ENCODE measurements around the gene MAN2A2. TPM values are rescaled to one million over a fixed set of nuclear protein-coding genes. Genes with fewer than 3 reads are reported as not detected.
A peak's percentile ranks its signal among the peaks of the same experiment; 100 is the strongest.

MAN2A2 gene
- 100 to 1,000 TPM; 132 to 133 TPM for total RNA-seq

GRCh38 chr15:90902840-90903732 is at the start of gene MAN2A2:
Gene MAN2A2, plus strand, starts transcription at chr15:90903302. Its CDS starts 906 bp downstream, at chr15:90904208.
- Mint-ChIP-seq H3K27me3 (no peaks in the 10 kb centered on the region), H3K4me1 (peaks cover 40% of the 10 kb centered on the region), H3K9me3 (no peaks in the 10 kb centered on the region), H3K27ac (peak within 1 kb of the TSS; percentile 82), H3K36me3 (ENCODE audit: low read depth) (peaks cover 37% of the 10 kb centered on the region), H3K4me3 (peak within 1 kb of the TSS; percentile 80)
- peak; percentile 76 for DNase-seq
- CTCF ChIA-PET = interaction anchor here (0.6 to 6.7 kb wide), 31 partner anchors 14 to 583 kb away, joined by 3 to 210 read pairs (median 3); partner anchors contain the start of genes BLM, HDDC3, RCCD1 and UNC45A
- POLR2A ChIA-PET = interaction anchor here (0.5 to 7.1 kb wide), 37 partner anchors 9 to 669 kb away, joined by 3 to 211 read pairs (median 4); partner anchors contain the start of genes BLM, CIB1, GDPGP1 and HDDC3

- CTCF ChIA-PET = no interaction called here
- POLR2A ChIA-PET = interaction anchor here (1.1 to 9.4 kb wide), 7 partner anchors 12 to 40 kb away, joined by 3 to 157 read pairs (median 8); partner anchors contain the start of gene FURIN
- peak overlapping the region; percentile 91 for H3K27ac Mint-ChIP-seq
- peaks cover 4% of the 10 kb centered on the region for H3K9me3 Mint-ChIP-seq
- no peak overlapping the region for H3K4me3 Mint-ChIP-seq
- H3K4me1 Mint-ChIP-seq = peaks cover 91% of the 10 kb centered on the region
- H3K36me3 Mint-ChIP-seq (ENCODE audit: low read depth) = peaks cover 19% of the 10 kb centered on the region
- no peak for DNase-seq
- H3K27me3 Mint-ChIP-seq = no peaks in the 10 kb centered on the region
Measured at GRCh38 chr15:90855139-90855538, 48.0 kb upstream of the MAN2A2 start.

DNA sequence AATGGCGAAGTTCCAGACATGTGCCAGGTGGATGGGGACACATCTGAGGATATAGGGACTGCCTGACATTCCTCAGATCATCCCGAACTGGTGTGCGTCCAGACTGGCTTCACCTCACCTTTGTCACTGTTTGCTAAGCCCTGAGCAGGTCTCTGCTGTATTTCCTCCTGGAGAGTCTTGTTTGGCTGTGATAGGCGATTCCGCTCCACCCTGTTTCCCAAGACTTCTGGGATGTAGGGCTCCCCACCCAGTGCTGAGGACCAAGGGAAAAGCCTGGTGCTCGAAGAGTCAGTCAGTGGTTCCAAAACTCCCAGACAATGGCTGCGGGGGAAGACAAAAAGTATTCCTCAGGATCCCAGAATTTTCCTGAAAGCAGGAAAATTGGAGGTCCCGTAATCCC is 45.8 kb upstream of the MAN2A2 start:
- Mint-ChIP-seq H3K4me3 (peak overlapping the region; percentile 8), H3K4me1 (peaks cover 83% of the 10 kb centered on the region), H3K36me3 (ENCODE audit: low read depth) (peaks cover 13% of the 10 kb centered on the region), H3K27me3 (no peaks in the 10 kb centered on the region), H3K9me3 (no peaks in the 10 kb centered on the region), H3K27ac (peak overlapping the region; percentile 79)
- POLR2A ChIA-PET = interaction anchor here (1.2 to 4.8 kb wide), 7 partner anchors 8 to 43 kb away, joined by 3 to 50 read pairs (median 8); partner anchors contain the start of gene FURIN
- CTCF ChIA-PET = no interaction called here
- DNase-seq = no peak

DNA sequence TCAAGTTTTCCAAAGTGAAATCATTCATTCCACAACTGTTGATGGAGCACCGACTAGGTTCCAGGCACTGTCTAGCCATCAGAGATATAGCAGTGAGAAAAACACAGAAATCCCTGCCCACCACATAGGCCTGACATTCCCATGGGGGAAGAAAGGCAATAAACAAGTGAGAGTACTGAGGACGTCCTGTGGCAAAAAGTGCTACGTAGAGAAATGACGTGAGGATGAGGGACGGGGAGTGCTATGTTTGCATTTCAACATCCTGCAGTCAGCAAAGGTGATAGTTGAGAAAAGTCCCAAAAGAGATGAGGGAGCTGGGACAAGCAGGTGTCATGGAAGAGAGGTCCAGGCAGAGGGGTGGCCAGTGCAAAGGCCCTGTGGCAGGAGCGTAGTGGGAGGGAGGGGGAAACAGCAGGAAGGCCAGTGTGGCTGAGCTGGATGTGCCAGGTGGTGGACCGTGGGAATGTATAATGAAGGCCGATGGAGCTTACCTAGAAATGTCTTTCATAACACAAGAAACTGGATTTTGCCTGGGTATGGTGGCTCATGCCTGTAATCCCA is 45.1 kb upstream of the MAN2A2 start:
- Mint-ChIP-seq H3K4me3 (no peak overlapping the region), H3K36me3 (ENCODE audit: low read depth) (peaks cover 12% of the 10 kb centered on the region), H3K27me3 (no peaks in the 10 kb centered on the region), H3K9me3 (no peaks in the 10 kb centered on the region), H3K4me1 (peaks cover 82% of the 10 kb centered on the region), H3K27ac (peak overlapping the region; percentile 79)
- CTCF ChIA-PET = interaction anchor here (1.0 kb wide), 1 partner anchor 20 kb away, joined by 4 read pairs; no protein-coding TSS in a partner anchor
- DNase-seq = no peak
- POLR2A ChIA-PET = interaction anchor here (0.8 to 4.8 kb wide), 9 partner anchors 9 to 44 kb away, joined by 3 to 50 read pairs (median 5); partner anchors contain the start of gene FURIN

- Mint-ChIP-seq H3K4me3 (no peak overlapping the region), H3K36me3 (ENCODE audit: low read depth) (peaks cover 5% of the 10 kb centered on the region), H3K27ac (peak overlapping the region; percentile 55), H3K4me1 (peaks cover 78% of the 10 kb centered on the region), H3K27me3 (no peaks in the 10 kb centered on the region), H3K9me3 (no peaks in the 10 kb centered on the region)
- ChIA-PET POLR2A (interaction anchor here (0.7 to 4.8 kb wide), 10 partner anchors 8 to 143 kb away, joined by 3 to 50 read pairs (median 4); partner anchors contain the start of gene FURIN), CTCF (interaction anchor here (1.1 kb wide), 1 partner anchor 41 kb away, joined by 4 read pairs; no protein-coding TSS in a partner anchor)
- no peak for DNase-seq
Measured at GRCh38 chr15:90859234-90860131, 43.6 kb upstream of the MAN2A2 start.

GRCh38 chr15:90860450-90860849 is 42.7 kb upstream of the MAN2A2 start:
- CTCF ChIA-PET = interaction anchor here (0.5 kb wide), 1 partner anchor 16 kb away, joined by 5 read pairs; no protein-coding TSS in a partner anchor
- no peak for DNase-seq
- Mint-ChIP-seq H3K27me3 (no peaks in the 10 kb centered on the region), H3K27ac (no peak overlapping the region), H3K4me1 (peaks cover 68% of the 10 kb centered on the region), H3K36me3 (ENCODE audit: low read depth) (peaks cover 3% of the 10 kb centered on the region), H3K4me3 (no peak overlapping the region), H3K9me3 (no peaks in the 10 kb centered on the region)
- POLR2A ChIA-PET = interaction anchor here (0.9 to 4.8 kb wide), 4 partner anchors 9 to 43 kb away, joined by 3 to 50 read pairs (median 4); partner anchors contain the start of gene FURIN

- POLR2A ChIA-PET = interaction anchor here (0.9 to 4.8 kb wide), 2 partner anchors 8 to 24 kb away, joined by 3 to 50 read pairs; partner anchors contain the start of gene FURIN
- Mint-ChIP-seq H3K4me1 (peaks cover 65% of the 10 kb centered on the region), H3K27me3 (no peaks in the 10 kb centered on the region), H3K4me3 (no peak overlapping the region), H3K9me3 (no peaks in the 10 kb centered on the region), H3K36me3 (ENCODE audit: low read depth) (peaks cover 3% of the 10 kb centered on the region), H3K27ac (no peak overlapping the region)
- DNase-seq = no peak
- CTCF ChIA-PET = no interaction called here
Measured at GRCh38 chr15:90860942-90861675, 42.0 kb upstream of the MAN2A2 start.

GRCh38 chr15:90862487-90862886 is 40.6 kb upstream of the MAN2A2 start:
- no peak for DNase-seq
- ChIA-PET POLR2A (interaction anchor here (1.1 to 1.3 kb wide), 3 partner anchors 11 to 146 kb away, joined by 3 to 6 read pairs (median 4); partner anchors contain the start of gene BLM), CTCF (interaction anchor here (0.8 kb wide), 1 partner anchor 11 kb away, joined by 3 read pairs; no protein-coding TSS in a partner anchor)
- Mint-ChIP-seq H3K4me3 (no peak overlapping the region), H3K27me3 (no peaks in the 10 kb centered on the region), H3K4me1 (peaks cover 63% of the 10 kb centered on the region), H3K27ac (no peak overlapping the region), H3K36me3 (ENCODE audit: low read depth) (peaks cover 3% of the 10 kb centered on the region), H3K9me3 (no peaks in the 10 kb centered on the region)

GRCh38 chr15:90862964-90863778 is 39.9 kb upstream of the MAN2A2 start:
- peaks cover 61% of the 10 kb centered on the region for H3K4me1 Mint-ChIP-seq
- CTCF ChIA-PET = interaction anchor here (0.8 to 1.5 kb wide), 3 partner anchors 11 to 23 kb away, joined by 3 to 6 read pairs (median 3); no protein-coding TSS in a partner anchor
- H3K36me3 Mint-ChIP-seq (ENCODE audit: low read depth) = no peaks in the 10 kb centered on the region
- H3K27ac Mint-ChIP-seq = no peak overlapping the region
- H3K9me3 Mint-ChIP-seq = no peaks in the 10 kb centered on the region
- H3K4me3 Mint-ChIP-seq = no peak overlapping the region
- H3K27me3 Mint-ChIP-seq = no peaks in the 10 kb centered on the region
- no peak for DNase-seq
- POLR2A ChIA-PET = interaction anchor here (0.9 to 1.3 kb wide), 4 partner anchors 10 to 146 kb away, joined by 3 to 6 read pairs (median 4); partner anchors contain the start of gene BLM

DNA sequence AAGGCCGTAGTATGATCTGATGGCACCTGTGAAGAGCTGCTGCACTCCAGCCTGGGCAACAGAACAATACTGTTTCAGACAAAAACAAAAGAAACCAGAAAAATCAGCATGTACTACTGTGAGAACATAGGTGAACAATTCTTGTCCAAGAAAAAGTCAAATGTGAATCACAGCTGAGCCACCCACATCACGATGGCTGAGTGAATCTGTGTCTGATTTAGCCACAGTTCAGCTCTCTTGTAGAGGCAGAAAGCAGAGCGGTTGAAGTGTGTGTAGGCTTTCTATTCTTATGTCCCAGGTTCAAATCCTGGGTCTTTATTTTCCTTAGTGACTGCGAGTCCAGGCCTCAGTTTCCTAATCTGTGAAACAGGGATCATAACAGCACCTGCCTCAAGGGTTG is 39.1 kb upstream of the MAN2A2 start:
- ChIA-PET POLR2A (interaction anchor here (0.9 to 1.3 kb wide), 3 partner anchors 8 to 147 kb away, joined by 3 to 4 read pairs (median 3); partner anchors contain the start of gene BLM), CTCF (interaction anchor here (0.7 to 1.5 kb wide), 3 partner anchors 11 to 47 kb away, joined by 3 to 6 read pairs (median 3); no protein-coding TSS in a partner anchor)
- H3K27me3 Mint-ChIP-seq = no peaks in the 10 kb centered on the region
- H3K36me3 Mint-ChIP-seq (ENCODE audit: low read depth) = no peaks in the 10 kb centered on the region
- H3K27ac Mint-ChIP-seq = no peak overlapping the region
- no peak overlapping the region for H3K4me3 Mint-ChIP-seq
- peaks cover 65% of the 10 kb centered on the region for H3K4me1 Mint-ChIP-seq
- no peak for DNase-seq
- no peaks in the 10 kb centered on the region for H3K9me3 Mint-ChIP-seq

All from activated CD4-positive, alpha-beta memory T cell treated with anti-CD3 and anti-CD28 coated beads, Interleukin-2, amount 10 ng/mL, durations not matched to agents 7 days and 5 days (primary cell).